ENCODE data around the gene RNF212.
A peak's percentile ranks its signal among the peaks of the same experiment; 100 is the strongest.
"Not testable (repeated sequence)": the region's sequence is repeated elsewhere in the genome, so short reads cannot be mapped to it uniquely, and the experiment has no call there.

Gene RNF212

DNA sequence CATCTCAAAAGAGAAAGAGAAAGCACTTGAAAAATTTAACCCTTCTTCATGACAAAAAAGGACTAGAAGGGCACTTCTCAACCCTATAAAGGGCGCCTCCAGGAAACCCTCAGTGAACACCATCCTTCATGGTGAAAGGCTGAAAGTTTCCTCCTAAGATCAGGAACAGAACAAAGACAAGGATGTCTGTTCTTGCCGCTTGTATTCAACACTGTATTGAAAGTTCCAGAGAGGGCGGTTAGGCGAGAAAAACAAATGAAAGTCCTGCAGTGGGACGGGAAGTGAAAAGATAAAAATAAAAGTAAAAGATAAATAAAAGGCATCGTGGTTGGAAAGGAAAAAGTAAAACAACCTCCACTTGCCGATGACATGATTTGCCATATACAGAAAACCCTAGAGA lies 50.9 kb downstream of the RNF212 start:
- DNase-seq, result no peak

DNA sequence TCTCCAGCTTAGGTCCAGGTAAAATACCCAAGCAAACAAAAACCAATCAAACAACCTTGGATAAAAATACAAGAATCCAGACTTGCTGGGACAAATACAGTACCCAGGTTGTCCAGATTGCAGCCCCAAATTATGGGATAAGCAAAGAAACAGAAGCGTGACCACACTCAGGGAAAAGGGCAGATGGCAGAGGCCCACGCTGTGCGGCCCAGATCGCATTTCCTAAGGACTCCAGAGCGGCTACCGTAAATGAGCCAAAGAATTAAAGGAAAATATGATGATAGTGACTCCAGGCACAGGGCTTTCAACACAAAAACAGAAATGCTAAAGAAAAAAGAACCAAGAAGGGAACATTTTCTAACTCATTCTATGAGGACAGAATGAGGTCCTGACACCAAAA lies 51.6 kb downstream of the RNF212 start:
- DNase-seq, result no peak

DNA sequence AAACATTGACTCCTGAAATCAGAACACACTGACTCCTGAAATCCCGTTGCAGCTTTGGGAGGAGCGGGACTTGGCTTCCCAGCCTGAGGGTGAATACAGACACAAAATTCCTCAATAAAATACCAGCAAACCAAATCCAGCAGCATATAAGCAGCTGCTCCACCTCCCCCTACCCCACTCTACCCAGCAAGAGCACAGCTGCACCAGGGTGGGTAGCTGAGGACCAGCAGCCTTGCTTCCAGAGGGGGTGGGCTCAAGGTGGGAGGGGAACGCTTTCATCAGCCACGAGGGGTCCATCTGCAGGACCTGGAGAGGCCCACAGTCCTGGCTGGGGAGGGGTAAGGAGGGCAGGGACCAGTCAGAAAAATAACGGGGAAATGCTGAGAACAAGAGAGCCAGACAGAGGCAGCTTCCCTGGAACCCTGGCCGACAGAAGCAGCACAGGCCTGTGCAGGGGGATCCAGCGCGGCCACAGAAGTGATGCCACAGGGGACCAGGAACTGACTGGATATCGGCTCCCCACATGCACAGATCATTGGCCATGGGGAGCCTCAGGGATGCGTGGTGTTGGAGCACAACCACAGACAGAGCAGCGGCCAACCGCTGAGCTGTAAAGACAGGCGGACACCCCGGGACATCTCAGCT lies 52.2 kb downstream of the RNF212 start:
- no peak for DNase-seq

DNA sequence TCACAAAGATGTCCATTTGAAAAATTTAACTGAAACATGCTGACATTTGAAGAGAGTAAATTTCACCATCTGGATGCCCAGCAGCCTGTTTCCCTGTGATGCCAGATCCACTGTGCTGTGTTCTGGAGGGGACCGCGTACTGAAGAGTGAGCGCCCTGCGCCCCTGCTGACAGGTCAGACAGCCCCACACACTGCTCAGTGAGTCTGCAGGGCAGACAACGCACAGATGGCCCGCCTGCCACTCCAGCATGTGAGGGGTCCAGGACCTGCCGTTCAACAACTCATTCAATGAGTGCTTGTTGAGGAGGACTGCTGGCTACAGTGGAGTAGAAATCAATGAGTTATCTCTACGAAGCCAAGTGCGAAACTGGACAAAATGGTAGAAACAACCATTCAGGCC lies 52.7 kb downstream of the RNF212 start:
- no peak for DNase-seq

DNA sequence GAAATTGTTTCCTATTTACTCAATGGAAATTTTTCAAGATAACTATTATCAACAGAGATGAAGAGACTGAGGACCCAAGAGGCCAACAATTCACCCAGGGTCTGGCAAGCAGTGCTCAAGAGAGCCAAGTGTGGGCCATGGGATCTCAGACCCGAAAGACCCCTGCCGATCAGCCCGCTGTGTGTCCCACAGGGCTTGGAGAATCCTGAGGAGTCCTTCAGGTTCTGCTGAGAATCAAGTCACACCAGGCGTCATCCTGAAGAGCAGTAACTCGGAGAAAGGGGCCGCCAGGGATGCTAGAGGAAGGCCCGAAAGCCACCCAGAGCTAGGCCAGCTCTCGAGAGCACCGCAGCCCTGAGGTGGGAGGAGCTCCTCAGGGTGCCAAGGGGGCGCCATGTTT lies 53.2 kb downstream of the RNF212 start:
- DNase-seq, result no peak

DNA sequence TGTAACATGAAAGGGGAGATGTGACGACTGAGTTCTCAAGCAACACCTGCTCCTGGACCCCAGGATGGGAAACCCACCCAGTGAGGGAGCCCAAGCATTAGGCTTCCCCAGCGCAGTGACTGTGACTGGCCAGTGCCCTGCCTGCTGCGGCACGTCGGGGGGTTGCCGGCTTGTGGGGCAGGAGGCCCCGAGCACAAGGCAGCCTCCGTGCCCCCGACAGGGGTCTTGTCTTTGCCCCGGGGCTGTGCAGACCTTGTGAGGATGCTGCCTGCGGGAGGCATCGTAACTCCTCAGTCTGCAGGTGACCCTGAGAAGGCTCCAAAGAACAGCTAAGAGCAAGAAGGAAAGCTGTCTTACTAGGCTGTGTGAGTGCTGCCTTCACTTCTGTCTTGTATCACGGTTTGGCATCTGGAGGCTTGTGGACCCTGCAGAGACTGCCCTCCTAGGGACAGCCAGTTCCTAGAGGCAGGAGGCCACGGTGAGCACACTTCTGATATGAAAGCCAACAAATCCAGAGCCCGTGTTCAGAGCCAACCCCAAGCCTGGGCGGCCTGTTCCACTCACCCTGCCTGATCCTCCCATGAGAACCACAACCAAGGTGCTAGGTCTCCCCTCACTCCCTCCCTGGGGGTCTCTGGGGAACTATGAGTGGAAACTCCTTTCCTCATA lies 54.2 kb downstream of the RNF212 start:
- no peak for DNase-seq

DNA sequence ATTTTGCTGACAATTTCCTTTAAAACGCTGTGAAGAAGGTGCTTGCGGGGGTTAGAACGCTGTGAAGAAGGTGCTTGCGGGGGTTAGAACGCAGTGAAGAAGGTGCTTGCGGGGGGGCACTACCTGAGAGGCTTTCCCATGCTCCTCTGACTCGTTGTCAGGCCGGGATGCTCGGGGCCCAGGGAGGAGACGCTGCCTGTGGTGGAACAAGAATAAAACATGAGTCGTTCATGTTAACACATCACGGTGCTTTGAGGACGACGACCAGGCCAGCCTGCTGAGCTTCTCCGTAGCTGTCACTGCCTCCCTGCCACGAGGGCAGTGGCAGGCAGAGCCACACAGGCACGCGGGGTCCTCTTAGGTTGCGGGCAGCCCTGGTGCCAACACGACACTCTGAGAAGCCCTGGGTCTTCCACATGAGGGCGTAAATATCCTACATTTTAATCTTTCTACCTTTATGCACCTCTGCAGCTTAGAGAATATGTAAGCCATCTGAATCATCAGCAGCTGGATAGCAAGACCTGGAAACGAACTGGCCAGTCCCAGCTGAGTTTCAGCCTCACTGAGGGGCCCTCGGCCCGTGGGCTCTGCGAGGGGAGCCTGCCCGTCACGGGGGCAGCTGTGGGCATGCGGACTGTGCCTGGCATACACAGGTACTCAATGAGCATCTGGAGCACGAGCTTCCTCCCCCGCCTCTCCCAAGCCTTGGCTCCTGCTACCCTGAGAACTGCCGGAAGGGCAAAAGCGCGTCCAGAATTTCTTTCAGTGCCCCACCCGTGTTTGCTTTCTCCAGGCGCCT lies 55.0 kb downstream of the RNF212 start:
- DNase-seq, result no peak

DNA sequence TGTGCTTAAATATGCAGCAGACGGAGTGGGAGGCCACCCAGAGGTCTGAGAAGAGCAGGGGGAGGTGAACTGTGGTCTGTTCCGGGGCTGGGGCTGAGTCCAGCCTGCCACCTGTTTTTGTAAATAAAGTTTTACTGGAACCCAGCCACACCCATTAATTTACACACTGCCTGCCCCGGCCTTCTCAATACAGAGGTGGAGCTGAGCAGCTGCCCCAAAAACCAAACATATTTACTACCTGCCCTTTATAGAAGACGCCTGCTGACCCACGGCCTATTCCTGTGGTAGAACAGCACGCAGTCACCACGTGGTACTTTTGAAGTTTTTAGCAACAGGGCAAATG lies 56.0 kb downstream of the RNF212 start:
- no peak for DNase-seq

DNA sequence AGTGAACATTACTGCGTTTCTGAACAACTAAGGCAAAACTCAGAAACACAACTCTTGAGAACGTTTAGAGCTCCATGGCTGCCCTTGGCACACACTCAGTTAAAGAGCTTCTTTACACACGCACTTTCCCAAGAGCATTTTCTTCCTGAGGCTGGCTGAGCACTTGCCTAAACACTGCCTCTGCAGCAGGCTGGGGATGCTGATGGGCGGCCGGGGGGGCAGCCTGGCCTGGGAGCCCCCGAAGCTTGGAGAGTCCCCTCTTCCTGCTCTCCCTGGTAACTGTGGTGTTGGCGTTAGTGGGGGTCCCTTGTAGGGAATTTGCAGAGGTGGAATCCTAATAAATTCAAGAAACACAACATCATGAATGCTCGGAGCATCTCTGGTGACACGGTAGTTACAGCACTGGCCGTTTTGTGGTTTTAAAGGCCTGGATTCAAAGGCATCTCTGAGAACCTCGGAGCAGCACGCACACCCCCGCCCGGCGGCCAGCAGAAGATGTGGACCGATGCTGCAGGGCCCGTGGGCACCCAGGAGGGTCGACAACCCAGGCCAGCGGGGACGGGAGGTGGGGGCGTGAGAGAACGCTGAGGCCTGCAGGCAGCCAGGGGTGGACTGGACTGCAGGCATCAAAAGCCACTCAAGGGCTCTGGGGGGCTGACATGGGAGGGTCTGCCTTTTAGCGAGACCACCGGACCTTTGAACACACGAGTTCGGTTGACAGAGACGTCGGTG lies 56.5 kb downstream of the RNF212 start:
- DNase-seq, result no peak

DNA sequence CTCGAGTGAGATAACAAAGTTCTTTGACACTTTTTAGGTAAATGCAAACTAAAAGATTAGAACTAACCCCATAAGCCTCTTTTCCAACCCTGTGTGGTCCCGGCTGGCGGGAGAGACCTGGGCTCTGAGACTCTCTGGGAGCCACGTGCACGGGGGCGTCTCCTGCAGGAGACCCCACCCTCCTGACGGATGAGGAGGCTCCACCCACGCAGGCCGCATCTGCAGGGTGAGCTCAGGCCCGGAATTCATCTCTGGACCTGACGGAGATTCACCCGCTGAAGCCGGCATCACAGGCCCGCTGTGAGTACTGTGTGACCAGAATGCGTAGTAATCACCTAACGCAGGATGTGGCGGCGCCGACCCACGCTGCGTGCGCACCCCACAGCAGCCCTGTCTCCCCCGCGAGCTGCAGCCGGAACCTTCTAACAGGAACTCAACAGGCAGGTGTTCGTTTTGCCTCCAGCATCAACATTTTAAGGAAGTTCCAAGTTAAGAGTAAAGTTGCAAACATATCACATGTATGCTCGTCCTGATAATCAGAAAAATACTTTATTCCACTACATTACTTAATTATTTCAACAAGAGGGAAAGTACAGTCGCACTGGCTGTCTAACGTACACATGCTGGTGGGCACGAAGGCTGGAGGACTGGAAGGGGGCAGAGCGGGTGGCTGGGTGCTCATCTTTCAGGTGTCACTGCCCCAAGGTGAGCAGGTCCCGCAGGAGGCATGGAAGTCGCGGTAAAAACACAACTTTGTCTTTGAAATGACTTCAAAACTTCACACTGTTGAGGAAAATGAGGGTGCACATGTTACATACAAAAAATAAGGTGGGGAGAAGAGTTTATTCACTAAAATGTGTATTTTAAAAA lies 57.4 kb downstream of the RNF212 start:
- DNase-seq, result peak; percentile 88

DNA sequence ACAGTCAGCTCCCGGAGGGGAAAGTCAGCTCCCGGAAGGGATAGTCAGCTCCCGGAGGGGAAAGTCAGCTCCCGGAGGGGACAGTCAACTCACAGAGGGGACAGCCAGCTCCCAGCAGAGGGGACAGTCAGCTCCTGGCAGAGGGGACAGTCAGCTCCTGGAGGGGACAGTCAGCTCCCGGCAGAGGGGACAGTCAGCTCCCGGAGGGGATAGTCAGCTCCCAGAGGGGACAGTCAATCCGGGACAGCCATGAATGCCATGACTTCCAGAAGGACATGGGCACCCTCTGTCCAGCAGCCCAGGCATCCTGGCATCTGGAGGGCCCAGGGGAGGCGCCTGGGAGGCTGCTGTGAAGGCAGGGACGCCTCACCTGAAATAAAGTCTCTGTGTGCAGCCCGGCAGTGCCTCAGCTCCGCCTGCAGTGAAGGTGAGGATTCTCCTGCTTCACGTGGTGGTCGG lies 58.1 kb downstream of the RNF212 start:
- not testable (repeated sequence) for DNase-seq

DNA sequence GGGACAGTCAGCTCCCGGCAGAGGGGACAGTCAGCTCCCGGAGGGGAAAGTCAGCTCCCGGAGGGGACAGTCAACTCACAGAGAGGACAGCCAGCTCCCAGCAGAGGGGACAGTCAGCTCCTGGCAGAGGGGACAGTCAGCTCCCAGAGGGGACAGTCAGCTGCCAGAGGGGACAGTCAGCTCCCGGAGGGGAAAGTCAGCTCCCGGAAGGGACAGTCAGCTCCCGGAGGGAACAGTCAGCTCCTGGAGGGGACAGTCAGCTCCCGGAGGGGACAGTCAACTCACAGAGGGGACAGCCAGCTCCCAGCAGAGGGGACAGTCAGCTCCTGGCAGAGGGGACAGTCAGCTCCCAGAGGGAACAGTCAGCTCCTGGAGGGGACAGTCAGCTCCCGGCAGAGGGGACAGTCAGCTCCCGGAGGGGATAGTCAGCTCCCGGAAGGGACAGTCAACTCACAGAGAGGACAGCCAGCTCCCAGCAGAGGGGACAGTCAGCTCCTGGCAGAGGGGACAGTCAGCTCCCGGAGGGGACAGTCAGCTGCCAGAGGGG lies 58.6 kb downstream of the RNF212 start:
- not testable (repeated sequence) for DNase-seq

DNA sequence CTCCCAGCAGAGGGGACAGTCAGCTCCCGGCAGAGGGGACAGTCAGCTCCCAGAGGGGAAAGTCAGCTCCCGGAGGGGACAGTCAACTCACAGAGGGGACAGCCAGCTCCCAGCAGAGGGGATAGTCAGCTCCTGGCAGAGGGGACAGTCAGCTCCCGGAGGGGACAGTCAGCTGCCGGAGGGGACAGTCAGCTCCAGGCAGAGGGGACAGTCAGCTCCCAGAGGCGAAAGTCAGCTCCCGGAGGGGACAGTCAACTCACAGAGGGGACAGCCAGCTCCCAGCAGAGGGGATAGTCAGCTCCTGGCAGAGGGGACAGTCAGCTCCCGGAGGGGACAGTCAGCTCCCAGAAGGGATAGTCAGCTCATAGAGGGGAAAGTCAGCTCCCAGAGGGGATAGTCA lies 59.5 kb downstream of the RNF212 start:
- not testable (repeated sequence) for DNase-seq

DNA sequence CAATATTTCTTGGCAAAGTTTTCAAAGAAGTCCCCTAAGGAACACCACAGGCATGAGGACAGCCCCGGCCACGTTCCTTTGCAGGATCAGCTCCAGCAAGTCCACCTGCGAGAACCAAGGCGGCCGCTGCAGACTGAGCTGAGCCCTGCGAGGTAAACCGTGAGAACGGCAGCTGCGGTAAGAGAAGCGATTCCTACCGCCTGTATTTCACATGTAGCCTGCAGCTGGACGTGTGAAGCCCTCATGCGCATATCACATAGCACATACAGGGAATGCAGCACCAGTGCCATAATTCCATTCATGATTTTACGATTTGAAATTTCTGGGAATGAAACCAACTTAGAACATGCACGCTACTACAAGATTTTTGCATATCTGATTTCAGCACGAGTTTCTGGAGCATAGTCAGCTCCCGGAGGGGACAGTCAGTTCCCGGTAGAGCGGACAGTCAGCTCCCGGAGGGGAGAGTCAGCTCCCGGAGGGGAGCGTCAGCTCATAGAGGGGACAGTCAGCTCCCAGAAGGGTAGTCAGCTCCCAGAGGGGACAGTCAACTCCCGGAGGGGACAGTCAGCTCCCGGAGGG lies 60.2 kb downstream of the RNF212 start:
- DNase-seq, result no peak

DNA sequence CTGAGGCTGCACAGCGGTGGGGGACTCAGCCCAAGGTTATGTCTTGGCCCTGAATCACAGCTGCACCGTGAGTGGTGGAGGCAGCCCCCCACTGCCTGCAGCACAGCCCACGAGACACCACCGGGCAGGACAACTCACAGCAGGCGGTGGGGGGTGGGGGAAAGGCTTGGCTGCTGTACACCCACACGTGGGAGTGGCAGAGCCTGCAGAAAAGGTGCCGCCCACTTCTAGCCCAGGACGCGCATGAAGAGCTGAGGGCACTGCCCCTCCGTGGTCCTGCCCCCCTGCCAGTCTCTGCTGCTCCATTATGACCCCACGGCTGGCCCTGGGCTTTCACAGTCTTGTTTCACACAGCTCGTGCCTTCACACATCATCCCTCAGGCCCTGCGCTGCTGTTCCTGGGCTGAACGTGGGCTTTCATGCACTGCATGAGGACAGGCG lies 61.1 kb downstream of the RNF212 start:
- DNase-seq, result no peak

DNA sequence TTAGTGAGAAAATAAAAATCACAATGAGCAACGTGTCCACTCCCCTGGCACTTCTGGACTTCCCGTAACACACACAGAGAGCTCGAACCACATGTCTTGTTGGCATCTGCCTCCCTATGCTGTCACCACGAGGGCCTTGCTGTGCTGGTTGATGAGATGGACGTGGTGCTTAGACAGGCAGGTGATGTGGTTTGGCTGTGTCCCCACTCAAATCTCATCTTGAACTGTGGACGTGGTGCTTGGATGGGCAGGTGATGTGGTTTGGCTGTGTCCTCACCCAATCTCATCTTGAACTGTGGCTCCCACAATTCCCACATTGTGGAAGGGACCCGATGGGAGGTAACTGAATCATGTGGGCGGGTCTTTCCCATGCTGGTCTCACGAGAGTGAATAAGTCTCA lies 61.9 kb downstream of the RNF212 start:
- DNase-seq, result no peak

DNA sequence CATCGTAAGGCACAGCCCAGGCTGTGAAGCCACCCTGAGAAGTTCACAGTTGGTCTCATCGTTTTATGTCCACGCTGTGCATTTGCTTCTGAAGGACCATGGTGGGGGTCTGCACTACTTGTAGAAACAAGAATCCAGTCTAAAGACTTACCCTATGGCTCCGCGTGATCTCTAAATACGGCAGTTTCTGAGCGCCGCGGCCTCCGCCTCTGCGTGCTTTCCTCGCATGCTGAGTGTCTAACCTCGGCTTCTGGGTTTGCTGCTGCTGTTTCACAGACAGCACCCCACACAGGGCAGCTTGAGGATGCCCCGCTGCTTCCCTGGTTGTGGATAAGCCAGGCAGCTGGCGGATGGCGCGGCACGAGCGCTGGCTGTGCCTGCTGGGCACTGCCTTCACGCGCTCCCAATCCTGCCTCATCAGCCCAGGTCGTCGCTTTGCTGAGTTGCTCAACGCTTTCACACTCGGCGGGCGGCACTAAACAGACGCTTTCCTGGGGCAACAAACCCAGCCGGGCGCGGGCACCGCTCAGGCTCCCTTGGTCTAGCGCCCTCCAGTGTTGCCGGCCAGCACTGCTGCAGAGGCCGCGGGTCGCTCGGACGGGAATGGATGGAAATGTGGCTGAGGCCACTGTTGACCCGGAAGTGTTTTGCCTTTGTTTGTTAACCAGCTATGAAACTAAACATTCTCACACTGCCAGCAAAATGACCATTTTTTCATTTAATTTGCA lies 62.7 kb downstream of the RNF212 start:
- no peak for DNase-seq

DNA sequence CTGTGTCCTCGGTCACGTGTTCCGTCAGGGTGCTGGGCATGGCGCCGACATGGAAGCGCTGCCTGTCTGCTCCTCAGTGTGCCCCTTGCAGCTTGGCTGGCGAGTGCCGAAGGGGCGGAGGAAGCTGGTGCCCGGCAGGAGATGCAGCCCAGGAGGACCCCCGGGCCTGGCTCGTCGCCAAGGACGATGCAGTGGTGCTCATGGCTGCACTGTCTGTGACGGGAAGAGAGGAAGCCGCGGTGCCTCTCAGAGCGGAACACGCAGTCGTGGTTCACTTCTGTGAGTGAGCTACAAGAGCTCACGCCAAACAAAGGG lies 63.8 kb downstream of the RNF212 start:
- DNase-seq, result no peak

DNA sequence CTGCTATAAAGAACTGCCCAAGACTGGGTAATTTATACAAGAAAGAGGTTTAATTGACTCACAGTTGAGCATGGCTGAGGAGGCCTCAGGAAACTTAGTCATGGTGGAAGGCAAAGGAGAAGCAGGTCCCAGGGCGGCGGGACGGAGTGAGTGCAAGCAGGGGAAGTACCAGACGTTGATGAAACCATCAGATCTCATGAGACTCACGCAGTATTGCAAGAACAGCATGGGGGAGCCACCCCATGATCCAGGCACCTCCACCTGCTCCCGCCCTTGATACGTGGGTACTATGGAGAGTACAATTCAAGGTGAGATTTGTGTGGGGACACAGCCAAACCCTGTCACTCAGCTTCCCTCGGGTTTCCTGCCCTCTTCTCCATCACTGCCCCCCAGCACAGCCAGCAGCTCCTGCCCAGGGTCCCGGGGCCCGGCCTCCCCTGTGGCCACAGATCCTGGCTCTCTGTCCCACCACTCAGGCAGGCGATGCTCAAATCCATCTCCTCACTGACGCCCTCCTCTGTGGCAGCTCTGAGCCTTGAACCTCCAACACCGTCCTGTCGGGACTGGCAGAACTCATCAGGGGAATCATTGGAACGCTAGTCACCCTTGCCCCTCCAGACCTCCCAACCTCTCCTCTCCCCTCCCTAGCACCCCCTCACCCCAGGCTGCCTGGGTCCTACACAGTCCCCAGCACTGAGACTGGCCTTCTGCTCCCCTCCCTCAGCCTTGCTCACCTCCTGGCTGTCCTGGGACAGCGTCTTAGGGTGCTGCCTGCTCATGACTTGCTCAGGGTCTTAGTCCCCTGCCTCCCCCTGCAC lies 64.4 kb downstream of the RNF212 start:
- DNase-seq, result peak in 1 of 2 donors; percentile 27
